HepG2 (cell line): Measurements from ENCODE around the gene UBC. TPM values are rescaled to one million over a fixed set of nuclear protein-coding genes. Genes with fewer than 3 reads are reported as not detected.

ENCODE experiments used
- ATAC-seq: fragments of 200-7000 bp; cut with Tn5 transposase; 3 replicates; pipeline ENCODE4 v1.9.1; 2020; ENCODE audit warnings: mild to moderate bottlenecking, moderate library complexity
- BruUV-seq: library from RNA; stranded (reverse); fragments of 400-500 nt; replicated peaks from 2 replicates; lab custom pipeline; 2021; lab: Mats Ljungman, UMichigan
- CTCF ChIA-PET: fragments of 300-600 bp; formaldehyde crosslinking; extraction: SDS; loops from one replicate; lab custom pipeline; 2021; ENCODE audit warnings: low total read pairs, inconsistent platforms, low intra/inter-chr PET ratio; lab: Yijun Ruan, JAX
- POLR2A ChIA-PET: fragments of 350-600 bp; sonication (Branson Sonifier 250); formaldehyde crosslinking; loops from one replicate; lab custom pipeline; 2020; ENCODE audit warnings: antibody characterized with exemption, inconsistent platforms; lab: Yijun Ruan, JAX
- DNase-seq: peaks from one replicate; pipeline ENCODE4 v3.0.0-alpha.2; 2015; ENCODE audit warnings: low spot score
- FAIRE-seq: peaks from 3 replicates; lab custom pipeline; 2011; peaks lifted over from hg19 to GRCh38; lab: Jason Lieb, UNC
- H2AFZ ChIP-seq: one replicate; pipeline ENCODE4 v1.6.1; 2011; ENCODE audit warnings: low read length, inconsistent platforms
- H3K27ac ChIP-seq: fragments of 300-600 bp; 3 replicates; pipeline ENCODE4 v1.8.0; 2011; ENCODE audit warnings: mixed run types, mild to moderate bottlenecking, mixed read lengths, low read length, inconsistent platforms; ENCODE audit not compliant: insufficient read depth; ENCODE audit errors: extremely low read length
- H3K27me3 ChIP-seq, 2 experiments: fragments of 200-600 bp in 1 of 2; 2 replicates in 1 of 2; 3 replicates in 1 of 2; pipeline versions ENCODE4 v1.6.0 to v1.8.0; 2011; ENCODE audit warnings: low read length in 2 of 2, mild to moderate bottlenecking in 2 of 2, moderate library complexity in 2 of 2, inconsistent platforms in 1 of 2; ENCODE audit not compliant: insufficient read depth in 2 of 2, control insufficient read depth in 1 of 2
- H3K36me3 ChIP-seq, 2 experiments: fragments of 200-600 bp in 1 of 2; replicated peaks in 1 of 2; 2 replicates in 1 of 2; 3 replicates in 1 of 2; pipeline versions ENCODE4 v1.5.1 to v1.8.0; 2011; ENCODE audit warnings: low read length in 2 of 2, inconsistent platforms in 1 of 2; ENCODE audit not compliant: insufficient read depth in 2 of 2, control insufficient read depth in 1 of 2
- H3K4me1 ChIP-seq: 2 replicates; pipeline ENCODE4 v1.5.1; 2012; ENCODE audit warnings: low read length, inconsistent platforms; ENCODE audit not compliant: insufficient read depth
- H3K4me2 ChIP-seq: 2 replicates; pipeline ENCODE4 v1.6.0; 2011; ENCODE audit warnings: low read depth, low read length, inconsistent platforms
- H3K4me3 ChIP-seq, 3 experiments: fragments of 200-600 bp in 1 of 3; sonication (generic), shearing (Covaris generic) in 1 of 3; replicated peaks in 1 of 3; 2 replicates each; pipeline ENCODE4 v1.5.1; 2011 to 2016; ENCODE audit warnings: low read length in 3 of 3, inconsistent platforms in 2 of 3, low read depth in 2 of 3, mild to moderate bottlenecking in 2 of 3, control low read depth in 1 of 3, mixed read lengths in 1 of 3; ENCODE audit not compliant: insufficient read depth in 1 of 3
- H3K79me2 ChIP-seq: one replicate; pipeline ENCODE4 v1.6.1; 2011; ENCODE audit warnings: low read length, inconsistent platforms; ENCODE audit not compliant: insufficient read depth
- H3K9ac ChIP-seq: 2 replicates; pipeline ENCODE4 v1.6.0; 2011; ENCODE audit warnings: mild to moderate bottlenecking, low read depth, low read length, inconsistent platforms; ENCODE audit not compliant: insufficient read depth
- H3K9me3 ChIP-seq: 2 replicates; pipeline ENCODE4 v1.5.1; 2012; ENCODE audit warnings: mild to moderate bottlenecking, low read length
- H4K20me1 ChIP-seq: 2 replicates; pipeline ENCODE4 v1.6.0; 2011; ENCODE audit warnings: inconsistent platforms, mild to moderate bottlenecking, low read length, moderate library complexity; ENCODE audit not compliant: insufficient read depth
- ATF7 ChIP-seq, 2 experiments: fragments of 450-650 bp in 1 of 2; sonication (generic) in 1 of 2; formaldehyde crosslinking in 1 of 2; IDR thresholded peaks; 2 replicates each; pipeline versions ENCODE4 v1.4.0 to v1.6.1; 2016 to 2020; ENCODE audit warnings: antibody characterized with exemption in 1 of 2, mild to moderate bottlenecking in 1 of 2, missing genetic modification reagents in 1 of 2
- GABPB1 ChIP-seq: IDR thresholded peaks from 2 replicates; pipeline ENCODE4 v1.6.1; 2016; ENCODE audit warnings: mild to moderate bottlenecking, missing genetic modification reagents, moderate library complexity, missing compliant biosample characterization
- HNRNPL ChIP-seq: fragments of 200-400 bp; formaldehyde crosslinking; IDR thresholded peaks from 2 replicates; pipeline ENCODE4 v1.6.1; 2017; ENCODE audit warnings: mild to moderate bottlenecking, low read depth, low read length
- HNRNPUL1 ChIP-seq: fragments of 200-400 bp; formaldehyde crosslinking; IDR thresholded peaks from 2 replicates; pipeline ENCODE4 v1.6.1; 2017; ENCODE audit warnings: low read depth, mild to moderate bottlenecking, low read length, moderate library complexity
- JDP2 ChIP-seq: sonication (generic); formaldehyde crosslinking; IDR thresholded peaks from 2 replicates; pipeline ENCODE4 v1.8.1; 2022; ENCODE audit warnings: missing genetic modification reagents, borderline replicate concordance
- MED13 ChIP-seq: sonication (generic); formaldehyde crosslinking; IDR thresholded peaks from 2 replicates; pipeline ENCODE4 v1.5.0; 2020; ENCODE audit warnings: missing genetic modification reagents
- PCBP2 ChIP-seq: fragments of 200-400 bp; formaldehyde crosslinking; optimal IDR thresholded peaks from 2 replicates; pipeline ENCODE3; 2018; ENCODE audit warnings: low read length, low read depth; ENCODE audit not compliant: poor library complexity, severe bottlenecking
- PLRG1 ChIP-seq: fragments of 450-650 bp; conservative IDR thresholded peaks from 2 replicates; pipeline ENCODE4 v1.6.1; 2016
- RBFOX2 ChIP-seq: fragments of 200-400 bp; formaldehyde crosslinking; IDR thresholded peaks from 2 replicates; pipeline ENCODE4 v1.6.1; 2017; ENCODE audit warnings: low read depth, mild to moderate bottlenecking, low read length
- SAP130 ChIP-seq: IDR thresholded peaks from 2 replicates; pipeline ENCODE4 v1.6.1; 2016; ENCODE audit warnings: low read depth
- TBP ChIP-seq: sonication (generic); formaldehyde crosslinking; IDR thresholded peaks from 2 replicates; pipeline ENCODE4 v1.5.0; 2020; ENCODE audit warnings: missing genetic modification reagents
- TGIF2 ChIP-seq: IDR thresholded peaks from 2 replicates; pipeline ENCODE4 v1.6.1; 2016; ENCODE audit warnings: control low read depth, missing compliant biosample characterization
- XBP1 ChIP-seq: sonication (generic); formaldehyde crosslinking; IDR thresholded peaks from 2 replicates; pipeline ENCODE4 v1.5.0; 2020; ENCODE audit warnings: missing genetic modification reagents
- ZNF232 ChIP-seq: sonication (generic); formaldehyde crosslinking; IDR thresholded peaks from 2 replicates; pipeline ENCODE4 v1.4.0; 2020; ENCODE audit warnings: missing genetic modification reagents, borderline replicate concordance
- ZNF550 ChIP-seq: sonication (generic); formaldehyde crosslinking; IDR thresholded peaks from 2 replicates; pipeline ENCODE4 v1.4.0; 2020; ENCODE audit warnings: mild to moderate bottlenecking, missing genetic modification reagents, borderline replicate concordance
- ZNF724P ChIP-seq: sonication (generic); formaldehyde crosslinking; IDR thresholded peaks from 2 replicates; pipeline ENCODE4 v1.8.0; 2022; ENCODE audit warnings: missing genetic modification reagents, borderline replicate concordance
- ZNF772 ChIP-seq: sonication (generic); formaldehyde crosslinking; IDR thresholded peaks from 2 replicates; pipeline ENCODE4 v1.5.0; 2020; ENCODE audit warnings: mild to moderate bottlenecking, missing genetic modification reagents
- WGBS: methylation state at CpG from one replicate; pipeline ENCODE4 v1.1.6; 2017; ENCODE audit warnings: low lambda C conversion rate; 5-methylcytosine and 5-hydroxymethylcytosine counted together
- in situ Hi-C: cut with HindIII; loops from 2 replicates; pipeline ENCODE4 v1.10.0; 2017; ENCODE audit warnings: low pct_unique_long_range_greater_than_20kb; ENCODE audit not compliant: extremely low pct_ligation_motif_present
- intact Hi-C: fragments of 100-400 bp; cut with micrococcal nuclease; formaldehyde crosslinking; loops from one replicate; pipeline ENCODE4 v1.10.0; 2022; ENCODE audit not compliant: unreplicated experiment
- polyA plus RNA-seq, 8 experiments: library from polyadenylated mRNA; depleted of rRNA in 3 of 8; stranded (reverse) in 7 of 8; unstranded in 1 of 8; fragments of >200 nt; fragmentation: Illumina TruSeq in 4 of 8; extraction: Trizol in 4 of 8; gene quantifications; 2 replicates each; pipeline versions ENCODE4 v1.2.1 to v1.2.3, GENCODE V29; 2011 to 2016; ENCODE audit warnings: low read depth in 4 of 8, missing spikeins in 1 of 8, mixed read lengths in 1 of 8; ENCODE audit not compliant: insufficient read depth in 1 of 8
- total RNA-seq, 5 experiments: library from RNA; depleted of rRNA; stranded (reverse); fragments of >200 nt; fragmentation: Illumina TruSeq; extraction: Trizol; gene quantifications; 2 replicates each; pipeline ENCODE4 v1.2.3, GENCODE V29; 2016; ENCODE audit warnings: low read depth in 1 of 5
- TF ChIP-seq, protein P1 (sequence below): sonication (generic); formaldehyde crosslinking; IDR thresholded peaks from 2 replicates; pipeline ENCODE4 v1.8.1; 2022; ENCODE audit warnings: mild to moderate bottlenecking, missing genetic modification reagents
- TF ChIP-seq, protein P2 (sequence below): sonication (generic); formaldehyde crosslinking; IDR thresholded peaks from 2 replicates; pipeline ENCODE4 v1.4.0; 2020; ENCODE audit warnings: missing genetic modification reagents
- TF ChIP-seq, protein P3 (sequence below): IDR thresholded peaks from 2 replicates; pipeline ENCODE4 v1.6.1; 2018; ENCODE audit warnings: missing genetic modification reagents

Gene UBC
- total and polyA plus RNA-seq, 2 of the 13 experiments (the other 11 are each of a cell fraction or from before 2014, with no cell fraction given), result 805 to 1,432 TPM

DNA sequence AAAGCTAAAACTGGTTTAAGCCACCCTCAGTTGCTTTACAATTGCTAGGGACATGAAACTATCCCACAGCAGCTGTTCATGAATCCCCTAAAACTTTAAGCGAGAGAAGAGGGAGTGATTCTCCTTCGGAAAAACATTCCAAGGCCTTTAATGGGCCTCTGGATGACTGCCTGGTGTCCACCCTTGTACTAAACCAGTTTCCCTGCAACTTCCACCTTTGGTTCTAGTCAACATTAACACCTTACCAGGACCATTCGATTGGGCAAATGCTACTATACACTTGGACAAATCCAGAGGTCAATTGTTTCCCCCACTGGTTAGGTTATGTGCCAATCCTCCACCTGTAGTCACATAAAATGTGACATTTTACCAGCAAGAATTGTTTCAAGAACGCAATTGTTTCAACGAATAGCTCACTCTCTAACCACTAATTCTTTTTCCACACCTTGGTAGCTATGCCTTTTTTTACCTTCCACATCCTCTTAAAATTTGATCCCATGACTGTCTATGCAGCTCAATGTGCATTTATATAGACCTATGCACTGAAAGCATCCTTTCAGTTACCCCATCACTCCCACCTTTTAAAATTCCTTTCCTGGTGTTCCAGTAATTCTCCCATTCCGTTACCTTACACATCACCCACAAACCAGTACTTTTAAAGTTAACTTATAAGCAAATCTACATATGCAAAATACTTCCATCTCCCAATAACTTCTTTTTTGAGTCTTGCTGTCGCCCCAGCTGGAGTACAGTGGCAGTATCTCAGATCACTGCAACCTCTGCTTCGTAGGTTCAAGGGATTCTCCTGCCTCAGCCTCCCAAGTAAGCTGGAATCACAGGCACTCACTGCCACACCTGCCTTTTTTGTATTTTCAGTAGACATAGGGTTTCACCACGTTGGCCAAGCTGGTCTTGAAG is 3.6 kb downstream of the UBC start:
- Histone ChIP-seq H3K36me3 (peaks cover 4 to 26% of the 10 kb centered on the region in 2 experiments), H3K4me3 (peak overlapping the region; percentile 43 to 61 (median 54)), H3K4me2 (peak overlapping the region; percentile 81), H3K9me3 (no peaks in the 10 kb centered on the region), H3K79me2 (peaks cover 54% of the 10 kb centered on the region), H2AFZ (no peak overlapping the region), H4K20me1 (peaks cover 42% of the 10 kb centered on the region), H3K27me3 (no peaks in the 10 kb centered on the region; a peak in 1 of 5 replicates), H3K27ac (no peak overlapping the region), H3K9ac (peak overlapping the region; percentile 41; the same call in 1 of the 2 replicates), H3K4me1 (peaks cover 39% of the 10 kb centered on the region)
- POLR2A ChIA-PET, result interaction anchor here (0.8 to 6.8 kb wide), 7 partner anchors 7 to 82 kb away, joined by 3 to 64 read pairs (median 6); no protein-coding TSS in a partner anchor
- intact Hi-C loops, result no loop called here
- ATAC-seq (no peak; the same call in 2 of the 3 replicates), FAIRE-seq (no peak), DNase-seq (no peak)
- BruUV-seq, result no TSS peak
- 63% methylated on average over 9 of the region's 9 CpGs for WGBS
- CTCF ChIA-PET, result no interaction called here
- in situ Hi-C loops, result no loop called here
- TF ChIP-seq RBFOX2, result peak; percentile 69
- no peak for TF ChIP-seq PLRG1
- TF ChIP-seq HNRNPUL1, result no peak
- TF ChIP-seq JDP2 (CRISPR knock-in tag), result no peak
- no peak for TF ChIP-seq ZNF772 (CRISPR knock-in tag)
- TF ChIP-seq, protein P1, sequence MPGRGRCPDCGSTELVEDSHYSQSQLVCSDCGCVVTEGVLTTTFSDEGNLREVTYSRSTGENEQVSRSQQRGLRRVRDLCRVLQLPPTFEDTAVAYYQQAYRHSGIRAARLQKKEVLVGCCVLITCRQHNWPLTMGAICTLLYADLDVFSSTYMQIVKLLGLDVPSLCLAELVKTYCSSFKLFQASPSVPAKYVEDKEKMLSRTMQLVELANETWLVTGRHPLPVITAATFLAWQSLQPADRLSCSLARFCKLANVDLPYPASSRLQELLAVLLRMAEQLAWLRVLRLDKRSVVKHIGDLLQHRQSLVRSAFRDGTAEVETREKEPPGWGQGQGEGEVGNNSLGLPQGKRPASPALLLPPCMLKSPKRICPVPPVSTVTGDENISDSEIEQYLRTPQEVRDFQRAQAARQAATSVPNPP (CRISPR knock-in tag), result 0 out of 2 replicates have a peak, but pooled peaks have one; percentile 28
- TF ChIP-seq GABPB1, result no peak
- no peak for TF ChIP-seq HNRNPL
- TF ChIP-seq ZNF724P (CRISPR knock-in tag), result no peak
- no peak for TF ChIP-seq ATF7 (IDR thresholded peaks at IDR 0.05)
- TF ChIP-seq ATF7 (CRISPR knock-in tag; IDR thresholded peaks at IDR 0.05), result no peak
- TF ChIP-seq TGIF2, result 0 out of 2 replicates have a peak, but pooled peaks have one; percentile 26
- no peak; the same call in 1 of the 2 replicates for TF ChIP-seq MED13 (CRISPR knock-in tag)
- no peak for TF ChIP-seq PCBP2
- TF ChIP-seq, protein P2, sequence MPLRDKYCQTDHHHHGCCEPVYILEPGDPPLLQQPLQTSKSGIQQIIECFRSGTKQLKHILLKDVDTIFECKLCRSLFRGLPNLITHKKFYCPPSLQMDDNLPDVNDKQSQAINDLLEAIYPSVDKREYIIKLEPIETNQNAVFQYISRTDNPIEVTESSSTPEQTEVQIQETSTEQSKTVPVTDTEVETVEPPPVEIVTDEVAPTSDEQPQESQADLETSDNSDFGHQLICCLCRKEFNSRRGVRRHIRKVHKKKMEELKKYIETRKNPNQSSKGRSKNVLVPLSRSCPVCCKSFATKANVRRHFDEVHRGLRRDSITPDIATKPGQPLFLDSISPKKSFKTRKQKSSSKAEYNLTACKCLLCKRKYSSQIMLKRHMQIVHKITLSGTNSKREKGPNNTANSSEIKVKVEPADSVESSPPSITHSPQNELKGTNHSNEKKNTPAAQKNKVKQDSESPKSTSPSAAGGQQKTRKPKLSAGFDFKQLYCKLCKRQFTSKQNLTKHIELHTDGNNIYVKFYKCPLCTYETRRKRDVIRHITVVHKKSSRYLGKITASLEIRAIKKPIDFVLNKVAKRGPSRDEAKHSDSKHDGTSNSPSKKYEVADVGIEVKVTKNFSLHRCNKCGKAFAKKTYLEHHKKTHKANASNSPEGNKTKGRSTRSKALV (CRISPR knock-in tag), result 0 out of 2 replicates have a peak, but pooled peaks have one; percentile 39
- no peak for TF ChIP-seq TBP (CRISPR knock-in tag)
- no peak for TF ChIP-seq XBP1 (CRISPR knock-in tag)
- TF ChIP-seq ZNF550, result no peak
- TF ChIP-seq, protein P3, sequence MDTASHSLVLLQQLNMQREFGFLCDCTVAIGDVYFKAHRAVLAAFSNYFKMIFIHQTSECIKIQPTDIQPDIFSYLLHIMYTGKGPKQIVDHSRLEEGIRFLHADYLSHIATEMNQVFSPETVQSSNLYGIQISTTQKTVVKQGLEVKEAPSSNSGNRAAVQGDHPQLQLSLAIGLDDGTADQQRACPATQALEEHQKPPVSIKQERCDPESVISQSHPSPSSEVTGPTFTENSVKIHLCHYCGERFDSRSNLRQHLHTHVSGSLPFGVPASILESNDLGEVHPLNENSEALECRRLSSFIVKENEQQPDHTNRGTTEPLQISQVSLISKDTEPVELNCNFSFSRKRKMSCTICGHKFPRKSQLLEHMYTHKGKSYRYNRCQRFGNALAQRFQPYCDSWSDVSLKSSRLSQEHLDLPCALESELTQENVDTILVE, result 0 out of 2 replicates have a peak, but pooled peaks have one; percentile 18
- TF ChIP-seq SAP130 (CRISPR knock-in tag), result peak; percentile 9; the same call in 1 of the 2 replicates
- 0 out of 2 replicates have a peak, but pooled peaks have one; percentile 25 for TF ChIP-seq ZNF232 (CRISPR knock-in tag)
